Measurements from ENCODE around the gene MUC15.

Gene MUC15

GRCh38 chr11:26573896-26574295 lies 1.8 kb upstream of the MUC15 start:
- no peak for DNase-seq (ENCODE audit: low read depth in 2 of 2)

DNA sequence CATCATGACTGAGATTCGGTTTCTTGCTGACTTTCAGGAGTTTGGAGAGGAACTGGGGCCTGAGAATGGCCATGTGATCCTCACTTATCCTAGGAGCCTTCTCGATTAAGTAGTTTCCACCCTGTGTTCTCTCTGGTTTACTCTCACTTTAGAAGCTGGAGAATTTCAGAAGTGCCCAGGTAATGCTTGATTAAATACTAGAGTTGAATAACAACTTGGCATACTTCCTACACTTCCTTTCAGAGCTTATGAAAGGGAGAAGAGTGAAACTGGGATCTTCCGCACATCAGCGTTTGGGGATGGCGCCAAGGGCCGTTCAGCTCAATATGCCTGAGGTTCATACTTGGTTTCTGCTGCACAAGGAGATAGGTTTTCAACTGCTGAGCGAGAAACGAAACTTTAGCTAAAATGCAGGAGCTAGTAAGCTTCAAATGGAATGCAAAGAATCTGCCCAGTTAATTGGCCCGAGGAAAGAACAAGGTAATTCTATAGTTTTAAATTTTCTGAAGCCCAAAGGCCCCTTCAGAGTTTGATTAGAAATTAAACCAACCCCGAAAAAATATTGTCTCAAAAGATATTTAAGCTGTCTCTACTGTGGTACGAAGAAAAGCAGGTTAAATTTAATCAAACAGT lies 823 bp upstream of the MUC15 start:
- no peak for DNase-seq (ENCODE audit: low read depth in 2 of 2)

DNA sequence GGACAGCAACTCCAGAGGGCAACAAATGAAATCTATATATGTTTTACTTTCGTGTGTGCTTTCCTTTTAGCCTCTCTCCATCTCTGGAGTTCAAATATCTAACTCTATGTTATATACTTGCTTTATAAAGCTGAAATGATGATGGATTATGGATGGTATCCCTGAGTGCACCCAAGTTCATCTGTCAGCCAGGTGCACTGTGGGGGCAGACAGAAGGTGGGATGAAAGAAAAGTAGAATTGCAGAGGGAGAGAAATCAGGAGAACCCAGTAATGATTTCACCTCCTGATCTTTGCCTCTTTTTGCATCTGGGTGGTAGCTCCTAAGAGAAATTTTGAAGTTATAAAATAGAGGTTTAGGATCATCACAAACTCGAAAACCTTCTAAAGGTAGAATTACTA lies 2.4 kb downstream of the MUC15 start:
- DNase-seq (ENCODE audit: low read depth in 2 of 2) = no peak

- no peak for DNase-seq (ENCODE audit: low read depth in 2 of 2)
Observed at GRCh38 chr11:26558190-26558589, 13.9 kb downstream of the MUC15 start.

GRCh38 chr11:26557666-26558065 lies 14.4 kb downstream of the MUC15 start:
- DNase-seq (ENCODE audit: low read depth in 2 of 2) = no peak

DNA sequence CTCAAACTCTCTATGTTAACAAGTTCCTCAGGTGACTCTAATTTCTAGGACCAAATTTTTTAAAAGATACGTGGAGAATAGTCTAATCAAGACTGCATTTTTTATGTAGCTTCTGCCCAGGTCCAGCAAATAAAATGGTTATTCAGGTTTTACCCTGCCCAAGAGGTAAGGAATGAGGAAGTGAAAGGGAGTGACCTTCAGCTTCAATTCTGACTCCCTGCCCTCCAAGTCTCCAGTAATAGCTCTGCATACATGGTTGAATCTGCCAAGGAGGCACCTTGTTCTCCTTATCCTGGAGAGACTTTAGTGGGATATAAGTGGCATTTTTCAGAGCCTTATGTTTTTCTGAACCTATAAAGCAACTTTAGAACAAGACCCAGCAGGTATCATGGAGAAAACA lies 15.5 kb downstream of the MUC15 start:
- DNase-seq (ENCODE audit: low read depth in 2 of 2) = no peak

- DNase-seq (ENCODE audit: low read depth in 2 of 2) = no peak
Observed at GRCh38 chr11:26554455-26554854, 17.6 kb downstream of the MUC15 start.

GRCh38 chr11:26553182-26553581 lies 18.9 kb downstream of the MUC15 start:
- no peak for DNase-seq (ENCODE audit: low read depth in 2 of 2)

DNA sequence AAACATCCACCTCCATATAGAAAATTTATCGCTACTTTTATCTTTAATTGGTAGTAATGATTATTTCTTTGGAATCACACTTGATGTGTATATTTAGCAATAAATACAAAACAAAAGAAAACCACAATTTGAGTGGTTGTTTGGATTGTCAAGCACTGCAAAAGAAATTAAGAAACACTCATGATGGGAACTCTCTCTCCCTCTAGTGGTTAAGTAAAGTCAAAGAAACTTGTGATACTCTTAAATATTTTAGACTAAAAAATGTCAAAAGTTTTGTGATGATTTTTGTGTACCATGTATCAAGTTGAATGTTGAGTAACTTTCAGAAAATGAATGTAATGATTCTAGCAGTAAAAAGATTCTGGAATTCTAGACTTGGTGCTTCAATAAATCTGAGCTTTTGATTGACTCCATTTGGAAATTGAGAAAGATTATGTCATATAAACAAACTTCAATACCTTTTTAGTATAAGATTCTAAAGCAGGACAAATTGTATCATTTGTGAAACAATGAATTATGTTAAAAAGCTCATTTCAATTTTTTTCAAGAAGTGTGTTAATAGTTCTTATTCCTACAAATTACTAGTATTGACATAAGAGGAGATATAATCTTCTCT lies 20.8 kb downstream of the MUC15 start:
- no peak for DNase-seq (ENCODE audit: low read depth in 2 of 2)

DNA sequence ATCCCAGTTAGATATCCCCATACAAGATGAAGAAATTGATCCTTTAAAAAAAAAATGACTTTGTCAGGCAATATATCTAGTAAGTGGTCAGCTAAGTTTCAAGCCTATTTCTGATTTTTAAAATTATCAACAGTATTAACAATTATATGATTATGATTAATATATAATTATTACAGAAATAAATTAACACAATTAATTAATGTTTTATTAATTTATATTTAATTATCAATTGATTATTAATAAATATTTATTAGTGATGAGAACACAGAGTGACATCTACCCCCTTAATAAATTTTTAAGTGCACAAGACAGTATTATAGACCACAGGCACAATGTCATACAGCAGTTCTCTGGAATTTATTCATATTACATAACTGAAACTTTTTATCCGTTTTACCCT lies 22.0 kb downstream of the MUC15 start:
- DNase-seq (ENCODE audit: low read depth in 2 of 2) = no peak

DNA sequence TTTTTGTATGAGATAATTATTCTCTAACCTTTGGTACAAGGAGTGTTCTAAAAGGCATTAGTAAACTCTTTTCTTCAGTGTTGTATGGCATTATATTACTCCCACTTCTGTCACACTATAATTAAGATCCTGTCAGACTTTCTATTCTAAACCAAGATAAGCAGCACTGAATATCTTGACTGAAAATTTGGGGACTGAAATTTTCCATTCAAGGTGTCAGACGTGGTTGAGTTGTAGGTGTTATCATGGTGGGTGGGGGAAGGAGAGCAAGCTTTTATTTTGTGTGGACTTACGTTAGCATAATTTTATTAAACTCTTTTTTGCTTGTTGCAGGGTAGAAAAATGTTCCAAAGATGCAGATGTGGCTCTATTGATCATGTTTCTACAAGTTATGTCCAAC lies 22.9 kb downstream of the MUC15 start:
- no peak for DNase-seq (ENCODE audit: low read depth in 2 of 2)

DNA sequence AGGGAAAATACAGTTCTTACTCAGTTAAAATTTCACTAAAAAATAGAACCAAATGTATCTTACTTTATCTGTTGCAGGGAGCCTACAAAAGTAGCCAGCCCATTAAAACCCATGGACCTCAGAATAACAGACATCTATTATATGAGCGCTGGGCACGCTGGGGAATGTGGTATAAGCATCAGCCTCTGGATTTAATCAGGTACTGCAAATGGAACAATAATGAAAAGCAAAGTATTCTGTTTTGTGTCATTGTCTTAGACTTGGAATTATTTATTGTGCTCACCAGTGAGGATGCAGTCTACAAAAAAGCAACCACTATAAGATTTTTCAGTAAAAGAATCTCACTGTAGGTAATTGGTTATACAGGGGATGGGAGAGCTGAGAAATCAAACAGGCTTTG lies 30.2 kb downstream of the MUC15 start:
- no peak for DNase-seq (ENCODE audit: low read depth in 2 of 2)

DNA sequence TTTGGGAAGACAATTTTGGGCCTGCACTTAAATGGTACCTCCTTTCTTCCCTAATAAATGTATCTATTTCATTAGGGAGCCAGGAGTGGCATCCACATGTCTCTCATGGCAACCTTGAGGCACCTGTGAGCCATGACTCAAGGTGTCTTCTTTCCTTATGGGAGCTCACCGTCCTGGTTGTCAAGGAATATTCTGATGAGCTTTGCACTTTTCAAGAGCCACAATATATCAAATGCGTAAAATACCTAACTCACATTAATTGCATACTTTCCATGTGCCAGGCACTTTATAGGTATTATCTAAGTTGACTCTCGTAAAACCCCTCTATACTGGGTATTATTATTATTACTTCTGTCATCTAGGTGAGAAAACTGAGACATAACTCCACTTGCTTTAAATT lies 32.5 kb downstream of the MUC15 start:
- DNase-seq (ENCODE audit: low read depth in 2 of 2) = no peak

- no peak for DNase-seq (ENCODE audit: low read depth in 2 of 2)
Observed at GRCh38 chr11:26537341-26537740, 34.7 kb downstream of the MUC15 start.

GRCh38 chr11:26527685-26528084 lies 44.4 kb downstream of the MUC15 start:
- DNase-seq (ENCODE audit: low read depth in 2 of 2) = no peak

GRCh38 chr11:26522912-26523610 lies 49.0 kb downstream of the MUC15 start:
- no peak for DNase-seq (ENCODE audit: low read depth in 2 of 2)

GRCh38 chr11:26519469-26519868 lies 52.6 kb downstream of the MUC15 start:
- DNase-seq (ENCODE audit: low read depth in 2 of 2) = no peak

DNA sequence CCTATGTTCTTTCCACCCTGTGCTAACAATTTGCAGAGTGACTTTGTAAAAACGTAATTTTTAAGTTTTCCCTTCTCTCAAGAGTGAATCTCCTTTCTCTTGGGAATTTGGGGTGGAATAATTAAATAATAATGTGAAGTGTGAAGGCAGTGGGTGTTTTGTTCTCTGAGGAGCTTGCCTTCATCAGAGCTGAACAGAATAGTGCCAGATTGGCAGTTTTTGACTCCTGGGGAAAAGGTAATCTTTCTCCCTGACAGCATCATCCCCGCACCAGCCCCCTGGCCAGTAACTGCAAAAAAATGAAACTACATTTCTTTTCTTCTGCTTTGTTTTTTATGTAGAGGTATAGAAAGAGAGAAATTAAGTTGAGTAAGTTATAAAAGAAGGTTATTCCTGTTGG lies 59.9 kb downstream of the MUC15 start:
- DNase-seq (ENCODE audit: low read depth in 2 of 2) = no peak

GRCh38 chr11:26510756-26511155 lies 61.3 kb downstream of the MUC15 start:
- no peak for DNase-seq (ENCODE audit: low read depth in 2 of 2)

DNA sequence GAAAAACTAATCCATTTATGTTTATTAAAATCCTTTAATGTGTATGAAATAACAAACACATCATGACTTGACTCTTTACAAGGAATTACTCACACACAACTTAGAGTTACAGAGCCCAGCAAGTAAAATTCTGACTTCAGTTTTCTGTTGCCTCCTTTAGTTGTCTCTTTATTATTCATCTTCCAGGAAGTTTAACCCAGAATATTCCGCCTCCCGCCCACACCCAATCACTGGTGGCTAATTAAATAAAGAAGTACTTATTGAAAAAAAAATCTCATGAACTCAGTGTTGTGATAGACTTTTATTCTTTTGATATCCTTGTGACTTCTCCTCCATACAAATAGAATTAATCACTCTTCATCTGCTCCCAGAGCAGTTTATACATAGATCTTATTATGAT lies 61.9 kb downstream of the MUC15 start:
- DNase-seq (ENCODE audit: low read depth in 2 of 2) = no peak

Data from stimulated activated CD4-positive, alpha-beta T cell treated with anti-CD3 and anti-CD28 coated beads, Interleukin-15, amount 100 ng/mL, for 48 hours (primary cell).